OCI-LY7 (cell line): ENCODE measurements around the gene ATP5F1E.

Experiments
- EZH2phosphoT487 ChIP-seq: fragments of 200-600 bp; sonication (generic); IDR thresholded peaks from 2 replicates; pipeline ENCODE4 v1.6.1; 2018; ENCODE audit warnings: low read depth, borderline replicate concordance, mild to moderate bottlenecking, mixed run types, antibody characterized with exemption, low read length, moderate library complexity, mixed read lengths
- TF ChIP-seq, protein P1 (sequence below): fragments of 200-600 bp; sonication (generic); conservative IDR thresholded peaks from 2 replicates; pipeline ENCODE4 v1.5.1; 2014; ENCODE audit warnings: mild to moderate bottlenecking, antibody characterized with exemption, low read length, moderate library complexity, mixed read lengths

DNA sequence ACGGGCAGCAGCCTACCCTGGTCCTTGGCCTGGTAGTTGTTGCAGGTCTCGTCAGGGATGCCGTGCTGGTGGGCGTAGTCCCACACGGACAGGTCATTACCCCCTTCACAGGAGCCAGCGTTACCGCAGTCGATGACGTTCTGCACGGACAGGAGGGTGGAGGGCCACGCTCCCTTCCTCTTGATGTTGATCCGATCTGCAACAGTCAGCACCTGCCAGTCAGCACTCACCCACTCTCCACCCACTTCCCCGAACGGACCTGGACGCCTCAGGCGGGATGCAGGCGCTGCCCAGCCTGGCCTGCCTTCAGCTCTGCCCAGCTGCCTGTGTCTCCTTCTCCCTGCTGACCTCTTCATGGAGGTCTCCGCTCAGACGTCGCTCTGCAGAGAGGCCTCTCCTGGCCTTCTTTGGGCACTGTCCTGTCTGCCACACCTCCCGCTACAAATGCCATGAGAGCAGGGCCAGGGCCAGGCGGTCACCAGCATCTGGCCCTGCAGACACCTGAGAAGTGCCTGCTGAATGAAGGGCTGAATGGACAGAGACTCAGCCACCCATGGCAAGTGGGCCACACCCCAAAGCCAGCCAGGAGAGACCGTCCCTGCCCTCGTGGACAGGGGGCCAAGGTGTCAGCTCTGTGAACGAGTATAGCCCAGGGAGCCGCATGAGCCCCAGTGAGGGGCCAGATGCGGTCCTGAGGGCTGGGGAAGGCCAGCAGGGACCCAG, 30.5 kb downstream of the ATP5F1E start:
- TF ChIP-seq, protein P1, sequence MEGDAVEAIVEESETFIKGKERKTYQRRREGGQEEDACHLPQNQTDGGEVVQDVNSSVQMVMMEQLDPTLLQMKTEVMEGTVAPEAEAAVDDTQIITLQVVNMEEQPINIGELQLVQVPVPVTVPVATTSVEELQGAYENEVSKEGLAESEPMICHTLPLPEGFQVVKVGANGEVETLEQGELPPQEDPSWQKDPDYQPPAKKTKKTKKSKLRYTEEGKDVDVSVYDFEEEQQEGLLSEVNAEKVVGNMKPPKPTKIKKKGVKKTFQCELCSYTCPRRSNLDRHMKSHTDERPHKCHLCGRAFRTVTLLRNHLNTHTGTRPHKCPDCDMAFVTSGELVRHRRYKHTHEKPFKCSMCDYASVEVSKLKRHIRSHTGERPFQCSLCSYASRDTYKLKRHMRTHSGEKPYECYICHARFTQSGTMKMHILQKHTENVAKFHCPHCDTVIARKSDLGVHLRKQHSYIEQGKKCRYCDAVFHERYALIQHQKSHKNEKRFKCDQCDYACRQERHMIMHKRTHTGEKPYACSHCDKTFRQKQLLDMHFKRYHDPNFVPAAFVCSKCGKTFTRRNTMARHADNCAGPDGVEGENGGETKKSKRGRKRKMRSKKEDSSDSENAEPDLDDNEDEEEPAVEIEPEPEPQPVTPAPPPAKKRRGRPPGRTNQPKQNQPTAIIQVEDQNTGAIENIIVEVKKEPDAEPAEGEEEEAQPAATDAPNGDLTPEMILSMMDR, result no peak
- TF ChIP-seq EZH2phosphoT487, result no peak
